Astrocyte (in vitro differentiated cells and primary cell): ENCODE measurements around the gene CSF2. TPM values are rescaled to one million over a fixed set of nuclear protein-coding genes. Genes with fewer than 3 reads are reported as not detected.

Experiments used
- DNase-seq: peaks from one replicate; pipeline ENCODE4 v3.0.0-alpha.2; 2010; ENCODE audit warnings: low read depth
- FAIRE-seq: peaks from 2 replicates; lab custom pipeline; 2011; peaks lifted over from hg19 to GRCh38; lab: Jason Lieb, UNC
- H2AFZ ChIP-seq: 2 replicates; pipeline ENCODE4 v1.6.0; 2012; ENCODE audit warnings: low read depth, low read length, inconsistent platforms
- H3K27ac ChIP-seq: 2 replicates; pipeline ENCODE4 v1.5.1; 2011; ENCODE audit warnings: low read depth, low read length, inconsistent platforms
- H3K27me3 ChIP-seq: 2 replicates; pipeline ENCODE4 v1.6.0; 2011; ENCODE audit warnings: low read length, inconsistent platforms; ENCODE audit not compliant: insufficient read depth
- H3K36me3 ChIP-seq: 2 replicates; pipeline ENCODE4 v1.5.1; 2011; ENCODE audit warnings: low read length, inconsistent platforms; ENCODE audit not compliant: insufficient read depth
- H3K4me1 ChIP-seq: 2 replicates; pipeline ENCODE4 v1.5.1; 2011; ENCODE audit warnings: low read length, inconsistent platforms; ENCODE audit not compliant: insufficient read depth
- H3K4me2 ChIP-seq: 2 replicates; pipeline ENCODE4 v1.6.0; 2012; ENCODE audit warnings: low read length, inconsistent platforms
- H3K4me3 ChIP-seq: 2 replicates; pipeline ENCODE4 v1.5.1; 2011; ENCODE audit warnings: low read depth, mild to moderate bottlenecking, low read length, inconsistent platforms; ENCODE audit not compliant: insufficient read depth
- H3K79me2 ChIP-seq: 2 replicates; pipeline ENCODE4 v1.6.0; 2012; ENCODE audit warnings: mild to moderate bottlenecking, low read length, inconsistent platforms; ENCODE audit not compliant: insufficient read depth
- H3K9ac ChIP-seq: 2 replicates; pipeline ENCODE4 v1.6.0; 2012; ENCODE audit warnings: mild to moderate bottlenecking, low read length, inconsistent platforms
- H3K9me3 ChIP-seq: 2 replicates; pipeline ENCODE4 v1.5.1; 2012; ENCODE audit warnings: low read depth, mild to moderate bottlenecking, low read length, inconsistent platforms; ENCODE audit not compliant: insufficient read depth
- H4K20me1 ChIP-seq: 2 replicates; pipeline ENCODE4 v1.6.0; 2012; ENCODE audit warnings: low read length, inconsistent platforms; ENCODE audit not compliant: insufficient read depth
- H3K27ac Mint-ChIP-seq: one replicate; pipeline ENCODE4 v1.8.0; 2021; ENCODE audit warnings: mild to moderate bottlenecking, mixed read lengths; ENCODE audit not compliant: unreplicated experiment
- H3K27me3 Mint-ChIP-seq: one replicate; pipeline ENCODE4 v1.8.0; 2021; ENCODE audit warnings: low read depth, mixed read lengths; ENCODE audit not compliant: unreplicated experiment
- H3K36me3 Mint-ChIP-seq: one replicate; pipeline ENCODE4 v1.8.0; 2021; ENCODE audit warnings: low read depth, mixed read lengths; ENCODE audit not compliant: unreplicated experiment
- H3K4me1 Mint-ChIP-seq: one replicate; pipeline ENCODE4 v1.8.0; 2021; ENCODE audit warnings: low read depth, mixed read lengths; ENCODE audit not compliant: unreplicated experiment
- H3K4me3 Mint-ChIP-seq: one replicate; pipeline ENCODE4 v1.8.0; 2021; ENCODE audit warnings: mild to moderate bottlenecking, moderate library complexity, mixed read lengths; ENCODE audit not compliant: unreplicated experiment
- H3K9me3 Mint-ChIP-seq: one replicate; pipeline ENCODE4 v1.8.0; 2021; ENCODE audit warnings: mild to moderate bottlenecking, mixed read lengths; ENCODE audit not compliant: unreplicated experiment
- CTCF ChIP-seq: IDR thresholded peaks from 2 replicates; pipeline ENCODE4 v1.5.1; 2011; ENCODE audit warnings: low read depth, mild to moderate bottlenecking, inconsistent platforms, low read length, moderate library complexity; ENCODE audit not compliant: insufficient read depth
- EZH2 ChIP-seq: IDR thresholded peaks from 2 replicates; pipeline ENCODE4 v1.6.1; 2012; ENCODE audit warnings: mild to moderate bottlenecking, low read length, inconsistent platforms; ENCODE audit not compliant: insufficient read depth
- total RNA-seq: library from RNA; stranded (reverse); gene quantifications from 2 replicates; pipeline ENCODE4 v1.2.1, GENCODE V29; 2021

The CSF2 gene
- total RNA-seq, 1 donor from 2014 or later = not detected

DNA sequence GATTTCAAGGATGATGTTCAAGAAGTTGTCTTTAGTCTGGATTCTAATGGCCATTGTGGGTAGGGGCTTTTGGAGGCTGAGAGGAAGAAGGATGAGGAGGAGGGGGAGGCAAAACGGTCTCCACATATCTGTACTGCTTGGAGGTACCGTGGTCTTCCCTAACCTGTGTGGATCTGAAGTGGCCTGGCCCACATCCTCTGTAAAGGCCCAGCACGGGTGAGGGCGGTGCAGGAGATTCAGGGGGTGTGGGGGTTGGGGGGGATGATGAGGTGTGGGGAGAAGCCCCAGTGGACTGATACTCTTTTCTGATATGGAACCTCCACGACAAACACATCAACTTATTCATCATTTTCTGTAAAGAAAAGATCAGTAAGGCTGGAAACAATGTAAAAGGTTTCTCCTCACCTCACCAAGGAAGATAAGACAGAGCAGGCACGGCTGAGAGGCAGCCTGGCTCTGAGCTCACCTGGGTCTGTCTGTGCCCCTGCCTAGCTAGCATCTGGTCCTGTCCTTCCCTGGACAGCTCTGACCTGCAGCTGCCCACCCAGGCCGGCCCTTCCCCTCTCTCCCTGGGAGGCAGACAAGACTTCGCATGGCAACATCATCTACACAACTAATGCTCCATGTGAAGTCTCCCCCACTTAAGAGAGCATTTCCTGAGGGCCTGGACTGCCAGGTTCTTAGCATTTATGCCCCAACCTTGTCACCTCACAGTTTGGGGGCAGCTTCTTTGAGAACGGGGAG lies 18.7 kb upstream of the CSF2 start:
- Histone ChIP-seq H3K4me3 (no peak overlapping the region), H3K9me3 (no peaks in the 10 kb centered on the region), H3K9ac (no peak overlapping the region), H3K79me2 (no peaks in the 10 kb centered on the region), H3K4me1 (no peaks in the 10 kb centered on the region), H3K36me3 (no peaks in the 10 kb centered on the region), H3K27me3 (peaks cover 2% of the 10 kb centered on the region), H2AFZ (no peak overlapping the region), H4K20me1 (no peaks in the 10 kb centered on the region), H3K4me2 (no peak overlapping the region), H3K27ac (no peak overlapping the region)
- Mint-ChIP-seq H3K27me3 (peaks cover 57% of the 10 kb centered on the region), H3K9me3 (peaks cover 9% of the 10 kb centered on the region), H3K27ac (no peak overlapping the region), H3K4me1 (no peaks in the 10 kb centered on the region), H3K36me3 (no peaks in the 10 kb centered on the region), H3K4me3 (no peak overlapping the region)
- no peak for FAIRE-seq
- TF ChIP-seq EZH2 = no peak
- TF ChIP-seq CTCF = no peak
- no peak for DNase-seq

GRCh38 chr5:132055441-132055807 lies 18.2 kb upstream of the CSF2 start:
- Histone ChIP-seq H3K4me3 (no peak overlapping the region), H3K79me2 (no peaks in the 10 kb centered on the region), H4K20me1 (no peaks in the 10 kb centered on the region), H3K4me2 (no peak overlapping the region), H3K27me3 (peaks cover 2% of the 10 kb centered on the region), H3K9me3 (no peaks in the 10 kb centered on the region), H3K27ac (no peak overlapping the region), H3K4me1 (no peaks in the 10 kb centered on the region), H3K9ac (no peak overlapping the region), H2AFZ (no peak overlapping the region), H3K36me3 (no peaks in the 10 kb centered on the region)
- Mint-ChIP-seq H3K9me3 (peaks cover 9% of the 10 kb centered on the region), H3K27ac (no peak overlapping the region), H3K4me1 (no peaks in the 10 kb centered on the region), H3K27me3 (peaks cover 54% of the 10 kb centered on the region), H3K4me3 (no peak overlapping the region), H3K36me3 (no peaks in the 10 kb centered on the region)
- TF ChIP-seq EZH2 (no peak), CTCF (no peak)
- FAIRE-seq (no peak), DNase-seq (no peak)
